ENCODE results near the gene MLYCD. TPM values are rescaled to one million over a fixed set of nuclear protein-coding genes. Genes with fewer than 3 reads are reported as not detected.
A peak's percentile ranks its signal among the peaks of the same experiment; 100 is the strongest.

MLYCD gene
- total RNA-seq, 1 donor from 2014 or later, result 3.3 TPM

- no peak for FAIRE-seq
- no peak for DNase-seq (ENCODE audit: low spot score in 2 of 2)
Observed at GRCh38 chr16:83895942-83896341, 3.0 kb upstream of the MLYCD start.

GRCh38 chr16:83899272-83899897 lies 470 bp downstream of the MLYCD start:
- DNase-seq (ENCODE audit: low spot score in 2 of 2), result peak in 1 of 2 donors; percentile 63
- FAIRE-seq, result no peak

GRCh38 chr16:83899978-83900377 lies 1.1 kb downstream of the MLYCD start:
- DNase-seq (ENCODE audit: low spot score in 2 of 2) (no peak), FAIRE-seq (no peak)

- FAIRE-seq (no peak), DNase-seq (ENCODE audit: low spot score in 2 of 2) (no peak)
Observed at GRCh38 chr16:83900571-83900970, 1.7 kb downstream of the MLYCD start.

GRCh38 chr16:83901101-83901500 lies 2.2 kb downstream of the MLYCD start:
- FAIRE-seq, result no peak
- DNase-seq (ENCODE audit: low spot score in 2 of 2), result no peak

GRCh38 chr16:83903751-83904150 lies 4.8 kb downstream of the MLYCD start:
- DNase-seq (ENCODE audit: low spot score in 2 of 2), result no peak

GRCh38 chr16:83906683-83907082 lies 7.8 kb downstream of the MLYCD start:
- FAIRE-seq, result no peak
- DNase-seq (ENCODE audit: low spot score in 2 of 2), result no peak

More at GRCh38 chr16:83903751-83904150, 4.8 kb downstream of the MLYCD start:
- no peak for FAIRE-seq

- no peak for FAIRE-seq
- no peak for DNase-seq (ENCODE audit: low spot score in 2 of 2)
Observed at GRCh38 chr16:83907111-83907510, 8.2 kb downstream of the MLYCD start.

- FAIRE-seq, result no peak
- no peak for DNase-seq (ENCODE audit: low spot score in 2 of 2)
Observed at GRCh38 chr16:83907631-83908250, 8.8 kb downstream of the MLYCD start.

- DNase-seq (ENCODE audit: low spot score in 2 of 2), result no peak
- no peak for FAIRE-seq
Observed at GRCh38 chr16:83908798-83909197, 9.9 kb downstream of the MLYCD start.

- FAIRE-seq (no peak), DNase-seq (ENCODE audit: low spot score in 2 of 2) (no peak)
Observed at GRCh38 chr16:83911290-83911689, 12.4 kb downstream of the MLYCD start.

- FAIRE-seq (no peak), DNase-seq (ENCODE audit: low spot score in 2 of 2) (no peak)
Observed at GRCh38 chr16:83912519-83913244, 13.8 kb downstream of the MLYCD start.

- DNase-seq (ENCODE audit: low spot score in 2 of 2), result no peak
- no peak for FAIRE-seq
Observed at GRCh38 chr16:83913245-83913633, 14.3 kb downstream of the MLYCD start.

GRCh38 chr16:83914091-83914710 lies 15.3 kb downstream of the MLYCD start:
- FAIRE-seq (no peak), DNase-seq (ENCODE audit: low spot score in 2 of 2) (peak in 1 of 2 donors; percentile 2)

- DNase-seq (ENCODE audit: low spot score in 2 of 2) (peak in 1 of 2 donors; percentile 4), FAIRE-seq (no peak)
Observed at GRCh38 chr16:83915081-83915480, 16.2 kb downstream of the MLYCD start.

- DNase-seq (ENCODE audit: low spot score in 2 of 2) (peak in 1 of 2 donors; percentile 8), FAIRE-seq (no peak)
Observed at GRCh38 chr16:83915491-83915890, 16.6 kb downstream of the MLYCD start.

GRCh38 chr16:83917152-83918120 lies 18.5 kb downstream of the MLYCD start:
- FAIRE-seq (no peak), DNase-seq (ENCODE audit: low spot score in 2 of 2) (no peak)

- DNase-seq (ENCODE audit: low spot score in 2 of 2) (no peak), FAIRE-seq (no peak)
Observed at GRCh38 chr16:83920894-83921491, 22.1 kb downstream of the MLYCD start.

GRCh38 chr16:83923581-83924365 lies 24.9 kb downstream of the MLYCD start:
- no peak for FAIRE-seq
- DNase-seq (ENCODE audit: low spot score in 2 of 2), result no peak

All from frontal cortex (tissue), 4 donors.